Measurements from ENCODE around the gene DYNLRB1. TPM values are rescaled to one million over a fixed set of nuclear protein-coding genes. Genes with fewer than 3 reads are reported as not detected.

Gene DYNLRB1
- total and polyA plus RNA-seq, 4 donors: 81.4 to 331 (median 231) TPM

Small RNAs within 50 kb of the gene (small RNA-seq; reads per million reads assigned to genes)
- gene RF00019 (ENCODE audit: low replicate concordance): not detected

Other genes starting within 250 kb of the DYNLRB1 start
- 10 to 100 TPM; 43.2 to 83.0 TPM for gene AHCY, start 213.1 kb upstream of the DYNLRB1 start, total RNA-seq
- gene AHCY, start 213.1 kb upstream of the DYNLRB1 start, polyA plus RNA-seq (ENCODE audit: insufficient read length in 2 of 2): 10 to 100 TPM; 76.4 to 80.0 TPM
- 10 to 100 TPM; 63.7 to 88.5 TPM for gene ITCH, start 153.1 kb upstream of the DYNLRB1 start, total RNA-seq
- gene ITCH, start 153.1 kb upstream of the DYNLRB1 start, polyA plus RNA-seq (ENCODE audit: insufficient read length in 2 of 2): 10 to 100 TPM; 25.3 to 29.7 TPM
- gene MAP1LC3A, start 42.3 kb downstream of the DYNLRB1 start, total RNA-seq: 100 to 1,000 TPM in 1 of 2 donors, 10 to 100 TPM in 1; 61.6 to 134 TPM
- gene MAP1LC3A, start 42.3 kb downstream of the DYNLRB1 start, polyA plus RNA-seq (ENCODE audit: insufficient read length in 2 of 2): 100 to 1,000 TPM; 304 to 307 TPM
- gene PIGU, start 160.7 kb downstream of the DYNLRB1 start, total RNA-seq: 10 to 100 TPM; 21.7 to 22.3 TPM
- 10 to 100 TPM; 36.9 to 38.1 TPM for gene PIGU, start 160.7 kb downstream of the DYNLRB1 start, polyA plus RNA-seq (ENCODE audit: insufficient read length in 2 of 2)
- gene TP53INP2, start 187.9 kb downstream of the DYNLRB1 start, total RNA-seq: 10 to 100 TPM; 11.3 to 11.6 TPM
- 10 to 100 TPM; 53.8 to 57.0 TPM for gene TP53INP2, start 187.9 kb downstream of the DYNLRB1 start, polyA plus RNA-seq (ENCODE audit: insufficient read length in 2 of 2)

Measured in spinal cord (tissue), 4 donors.